Mesothelial cell of epicardium (in vitro differentiated cells): Measurements from ENCODE around the gene HSPB7. TPM values are rescaled to one million over a fixed set of nuclear protein-coding genes. Genes with fewer than 3 reads are reported as not detected.

ENCODE experiments used
- DNase-seq, 2 experiments: peaks; one replicate each; pipeline ENCODE4 v3.0.0; 2021; ENCODE audit warnings: low spot score in 2 of 2; ENCODE audit not compliant: unreplicated experiment in 2 of 2
- H3K27ac Mint-ChIP-seq: 2 replicates; pipeline ENCODE4 v1.8.0; 2021; ENCODE audit warnings: mixed read lengths
- H3K27me3 Mint-ChIP-seq: 2 replicates; pipeline ENCODE4 v1.8.0; 2021; ENCODE audit warnings: low read depth, mixed read lengths
- H3K36me3 Mint-ChIP-seq: 2 replicates; pipeline ENCODE4 v1.8.0; 2021; ENCODE audit warnings: mixed read lengths
- H3K4me1 Mint-ChIP-seq: 2 replicates; pipeline ENCODE4 v1.8.0; 2021; ENCODE audit warnings: mixed read lengths
- H3K4me3 Mint-ChIP-seq: 2 replicates; pipeline ENCODE4 v1.8.0; 2021; ENCODE audit warnings: mild to moderate bottlenecking, moderate library complexity, mixed read lengths
- H3K9me3 Mint-ChIP-seq: 2 replicates; pipeline ENCODE4 v1.8.0; 2021; ENCODE audit warnings: mixed read lengths
- CTCF ChIP-seq: fragments of 200-600 bp; sonication (generic); IDR thresholded peaks from one replicate; pipeline ENCODE4 v1.5.0; 2021; ENCODE audit warnings: antibody characterized with exemption; ENCODE audit not compliant: unreplicated experiment
- total RNA-seq: library from RNA; stranded (reverse); gene quantifications from 3 replicates; pipeline ENCODE4 v1.2.1, GENCODE V29; 2021

HSPB7 gene
- total RNA-seq, 1 donor from 2014 or later, result 6.3 TPM

DNA sequence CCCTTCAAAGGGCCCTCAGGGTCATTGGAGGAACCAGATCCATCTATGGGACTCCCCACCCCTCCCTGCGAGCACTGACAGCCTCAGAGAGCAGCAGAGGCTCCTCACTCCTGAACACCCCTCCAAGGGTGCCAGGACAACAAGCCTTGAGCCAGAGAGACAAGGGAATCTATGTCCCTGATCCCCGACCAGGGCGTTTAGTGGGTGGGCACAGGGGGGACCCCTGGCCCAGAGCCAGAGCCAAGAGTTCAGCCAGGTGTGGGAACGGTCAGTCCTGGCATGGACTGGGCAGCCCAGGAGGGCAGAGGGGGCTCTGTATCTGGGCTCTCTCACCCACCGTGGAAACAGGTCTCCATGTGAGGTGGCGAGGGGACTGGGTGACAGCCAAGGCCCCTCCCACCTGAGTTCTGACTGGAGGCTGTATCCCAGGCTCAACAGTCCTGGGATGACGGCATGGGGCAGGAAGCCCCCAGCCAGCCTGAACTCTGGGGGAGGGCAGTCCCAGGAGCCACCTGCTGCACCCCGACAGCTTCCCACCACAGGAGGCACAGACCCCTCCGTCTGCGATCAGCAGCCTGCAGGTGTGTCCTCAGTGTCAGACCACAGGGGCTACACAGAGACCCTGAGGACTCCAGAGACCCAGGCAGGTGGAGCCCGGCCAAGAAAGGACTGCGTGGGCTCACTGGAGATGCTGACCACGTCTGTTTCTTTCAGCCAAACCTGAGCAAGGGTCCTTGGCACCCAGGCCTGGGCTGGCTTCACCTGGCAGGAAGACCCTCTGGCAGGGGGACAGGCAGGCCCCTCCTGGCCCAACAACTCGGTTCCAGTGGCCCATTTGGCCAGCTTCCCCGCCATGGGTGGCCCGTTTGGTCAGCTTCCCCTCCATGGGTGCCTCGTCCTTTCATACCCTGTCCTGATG is 25.0 kb downstream of the HSPB7 start:
- no peak overlapping the region for H3K4me3 Mint-ChIP-seq
- H3K36me3 Mint-ChIP-seq, result no peaks in the 10 kb centered on the region
- H3K27ac Mint-ChIP-seq, result no peak overlapping the region
- no peaks in the 10 kb centered on the region for H3K4me1 Mint-ChIP-seq
- peaks cover 3% of the 10 kb centered on the region for H3K27me3 Mint-ChIP-seq
- TF ChIP-seq CTCF, result no peak
- H3K9me3 Mint-ChIP-seq, result no peaks in the 10 kb centered on the region
- no peak for DNase-seq

- no peak overlapping the region for H3K4me3 Mint-ChIP-seq
- H3K4me1 Mint-ChIP-seq, result no peaks in the 10 kb centered on the region
- H3K9me3 Mint-ChIP-seq, result no peaks in the 10 kb centered on the region
- H3K27me3 Mint-ChIP-seq, result peaks cover 3% of the 10 kb centered on the region
- no peak for TF ChIP-seq CTCF
- no peak for DNase-seq
- H3K27ac Mint-ChIP-seq, result no peak overlapping the region
- no peaks in the 10 kb centered on the region for H3K36me3 Mint-ChIP-seq
Measured at GRCh38 chr1:15992187-15992553, 25.7 kb downstream of the HSPB7 start.

DNA sequence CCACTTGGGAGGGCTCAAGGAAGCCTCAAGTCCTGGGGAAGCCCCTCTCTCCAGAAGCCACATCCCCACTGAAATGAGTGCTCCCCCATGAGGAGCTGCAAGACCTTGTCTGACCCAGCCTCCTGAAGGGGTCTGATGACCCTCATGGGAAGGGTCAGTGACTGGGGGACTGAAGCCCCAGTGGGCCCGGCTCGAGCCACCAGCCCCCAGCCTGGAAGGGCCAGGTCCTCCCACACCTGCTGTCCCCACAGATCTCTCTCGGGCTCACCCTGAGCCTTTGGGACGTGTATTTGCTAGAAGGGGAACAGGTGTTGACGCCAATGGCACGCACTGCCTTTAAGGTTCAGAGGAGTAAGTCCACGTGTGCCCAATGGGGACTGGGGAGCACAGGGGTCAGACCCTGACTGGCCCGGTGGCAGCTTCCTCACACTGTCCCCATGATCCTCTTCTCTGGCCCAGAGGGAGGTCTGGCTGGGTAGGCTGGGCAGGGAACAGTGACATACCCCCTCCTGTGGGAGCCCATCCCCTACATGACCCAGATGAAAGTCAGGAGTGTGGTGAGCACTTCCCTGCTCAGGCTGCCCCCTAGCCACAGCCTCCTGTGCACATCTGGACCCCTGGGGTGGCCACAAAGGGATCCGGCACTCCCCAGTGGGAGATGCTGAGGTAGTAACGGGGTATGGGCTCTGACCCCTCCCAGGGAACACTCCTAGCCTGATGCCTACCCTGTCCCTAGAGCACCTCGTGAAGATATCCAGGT is 26.2 kb downstream of the HSPB7 start:
- DNase-seq, result no peak
- Mint-ChIP-seq H3K4me3 (no peak overlapping the region), H3K27me3 (peaks cover 3% of the 10 kb centered on the region), H3K9me3 (no peaks in the 10 kb centered on the region), H3K27ac (no peak overlapping the region), H3K36me3 (no peaks in the 10 kb centered on the region), H3K4me1 (no peaks in the 10 kb centered on the region)
- no peak for TF ChIP-seq CTCF

GRCh38 chr1:15989776-15990175 is 28.1 kb downstream of the HSPB7 start:
- H3K4me3 Mint-ChIP-seq, result no peak overlapping the region
- H3K4me1 Mint-ChIP-seq, result no peaks in the 10 kb centered on the region
- H3K27ac Mint-ChIP-seq, result no peak overlapping the region
- TF ChIP-seq CTCF, result no peak
- no peaks in the 10 kb centered on the region for H3K9me3 Mint-ChIP-seq
- H3K27me3 Mint-ChIP-seq, result peaks cover 3% of the 10 kb centered on the region
- no peaks in the 10 kb centered on the region for H3K36me3 Mint-ChIP-seq
- no peak for DNase-seq

DNA sequence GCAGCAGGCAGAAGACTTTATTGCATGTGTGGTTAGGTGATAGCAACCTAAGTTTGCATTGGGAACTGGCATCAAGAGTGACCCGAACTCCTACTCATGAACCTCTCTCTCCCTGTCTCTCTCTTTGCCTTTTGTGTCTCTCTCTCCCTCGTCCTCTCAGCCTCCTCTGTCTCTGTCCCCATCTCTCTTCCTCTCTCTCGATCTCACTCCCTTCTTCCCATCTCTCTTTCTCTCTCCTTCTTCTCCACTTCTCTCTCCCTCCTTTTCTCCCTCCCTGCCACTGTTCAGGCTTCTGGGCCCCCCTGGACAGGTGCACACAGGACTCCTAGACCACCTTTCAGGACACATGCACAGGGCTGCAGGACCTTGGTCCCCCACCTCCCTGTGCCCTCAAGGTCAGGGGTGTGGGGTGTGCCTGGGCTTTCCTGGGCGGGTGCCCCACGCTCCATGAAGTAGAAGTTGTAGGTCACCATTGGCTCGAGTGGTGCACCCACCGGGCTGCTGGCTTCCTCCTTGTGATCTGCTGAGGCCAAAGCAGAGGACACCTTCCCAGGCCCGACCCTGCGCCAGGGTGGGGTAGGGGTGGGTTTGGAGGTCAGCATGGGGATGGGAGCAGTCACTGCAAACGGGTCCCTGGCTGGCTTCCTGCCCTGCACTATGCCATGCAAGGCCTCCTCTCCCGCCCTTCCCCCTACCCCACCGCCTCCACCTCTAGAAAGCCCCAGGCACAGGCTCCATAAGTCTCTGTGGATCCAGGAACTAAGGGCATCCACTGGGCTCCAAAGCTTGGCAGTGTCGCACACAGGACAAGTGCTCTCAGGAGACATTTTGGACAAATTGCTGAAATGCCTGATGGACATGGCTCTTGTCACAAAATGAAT is 28.7 kb downstream of the HSPB7 start:
- no peak overlapping the region for H3K27ac Mint-ChIP-seq
- peaks cover 3% of the 10 kb centered on the region for H3K27me3 Mint-ChIP-seq
- no peaks in the 10 kb centered on the region for H3K4me1 Mint-ChIP-seq
- H3K4me3 Mint-ChIP-seq, result no peak overlapping the region
- DNase-seq, result no peak
- no peaks in the 10 kb centered on the region for H3K9me3 Mint-ChIP-seq
- H3K36me3 Mint-ChIP-seq, result no peaks in the 10 kb centered on the region
- TF ChIP-seq CTCF, result no peak
